GM21515 (cell line): Measurements from ENCODE around the gene TRIM2.
"Not testable (repeated sequence)": the region's sequence is repeated elsewhere in the genome, so short reads cannot be mapped to it uniquely, and the experiment has no call there.

Experiments used
- ATAC-seq: cut with Tn5 transposase; IDR thresholded peaks from one replicate; pipeline ENCODE4 v1.9.1; 2021; ENCODE audit not compliant: unreplicated experiment

The TRIM2 gene

GRCh38 chr4:153189016-153189801, 15.0 kb upstream of the TRIM2 start:
- no peak for ATAC-seq

- no peak for ATAC-seq
Observed at GRCh38 chr4:153191795-153192363, 12.4 kb upstream of the TRIM2 start.

GRCh38 chr4:153197301-153197700, 6.9 kb upstream of the TRIM2 start:
- ATAC-seq: no peak

GRCh38 chr4:153198719-153199118, 5.5 kb upstream of the TRIM2 start:
- no peak for ATAC-seq

GRCh38 chr4:153203746-153204145, 497 bp upstream of the TRIM2 start:
- not testable (repeated sequence) for ATAC-seq

GRCh38 chr4:153204728-153205648, 745 bp downstream of the TRIM2 start:
- ATAC-seq: no peak

GRCh38 chr4:153205757-153206156, 1.5 kb downstream of the TRIM2 start:
- ATAC-seq: no peak

- ATAC-seq: no peak
Observed at GRCh38 chr4:153206534-153206933, 2.3 kb downstream of the TRIM2 start.

GRCh38 chr4:153207027-153207426, 2.8 kb downstream of the TRIM2 start:
- ATAC-seq: no peak

GRCh38 chr4:153207567-153207966, 3.3 kb downstream of the TRIM2 start:
- no peak for ATAC-seq

- no peak for ATAC-seq
Observed at GRCh38 chr4:153209410-153209809, 5.2 kb downstream of the TRIM2 start.

- ATAC-seq: no peak
Observed at GRCh38 chr4:153210727-153211126, 6.5 kb downstream of the TRIM2 start.

GRCh38 chr4:153211986-153212728, 7.9 kb downstream of the TRIM2 start:
- no peak for ATAC-seq

- ATAC-seq: no peak
Observed at GRCh38 chr4:153212736-153213135, 8.5 kb downstream of the TRIM2 start.

GRCh38 chr4:153215921-153216320, 11.7 kb downstream of the TRIM2 start:
- ATAC-seq: no peak

- ATAC-seq: no peak
Observed at GRCh38 chr4:153216546-153216945, 12.3 kb downstream of the TRIM2 start.

- no peak for ATAC-seq
Observed at GRCh38 chr4:153217440-153217839, 13.2 kb downstream of the TRIM2 start.

GRCh38 chr4:153218961-153219360, 14.7 kb downstream of the TRIM2 start:
- ATAC-seq: no peak

- no peak for ATAC-seq
Observed at GRCh38 chr4:153220682-153221395, 16.6 kb downstream of the TRIM2 start.
